ENCODE data around the gene LCE3D. TPM values are rescaled to one million over a fixed set of nuclear protein-coding genes. Genes with fewer than 3 reads are reported as not detected.
"Not testable (repeated sequence)": the region's sequence is repeated elsewhere in the genome, so short reads cannot be mapped to it uniquely, and the experiment has no call there.

The LCE3D gene
- total and polyA plus RNA-seq, 3 donors from 2014 or later = not detected

DNA sequence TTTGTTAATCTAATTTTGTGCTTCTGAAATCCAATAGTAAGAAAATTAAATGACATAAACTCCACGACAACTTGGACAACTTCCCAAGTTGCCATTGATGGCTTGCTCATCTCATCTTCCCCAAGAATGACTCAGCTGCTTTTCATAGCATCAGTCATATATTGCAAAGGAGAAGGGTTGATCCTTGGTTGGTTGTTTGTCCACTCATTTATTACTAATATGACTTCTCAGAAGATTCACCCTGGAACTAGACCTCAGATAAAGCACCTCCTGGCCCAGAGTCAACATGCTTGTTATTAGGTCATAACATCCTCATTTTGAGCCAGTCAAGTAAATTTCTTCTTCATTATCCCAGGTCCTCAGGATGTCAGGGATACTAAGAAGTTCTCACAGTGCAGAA is 2.3 kb upstream of the LCE3D start:
- no peak for TF ChIP-seq POLR2A (IDR thresholded peaks at IDR 0.05)
- TF ChIP-seq, protein P1, sequence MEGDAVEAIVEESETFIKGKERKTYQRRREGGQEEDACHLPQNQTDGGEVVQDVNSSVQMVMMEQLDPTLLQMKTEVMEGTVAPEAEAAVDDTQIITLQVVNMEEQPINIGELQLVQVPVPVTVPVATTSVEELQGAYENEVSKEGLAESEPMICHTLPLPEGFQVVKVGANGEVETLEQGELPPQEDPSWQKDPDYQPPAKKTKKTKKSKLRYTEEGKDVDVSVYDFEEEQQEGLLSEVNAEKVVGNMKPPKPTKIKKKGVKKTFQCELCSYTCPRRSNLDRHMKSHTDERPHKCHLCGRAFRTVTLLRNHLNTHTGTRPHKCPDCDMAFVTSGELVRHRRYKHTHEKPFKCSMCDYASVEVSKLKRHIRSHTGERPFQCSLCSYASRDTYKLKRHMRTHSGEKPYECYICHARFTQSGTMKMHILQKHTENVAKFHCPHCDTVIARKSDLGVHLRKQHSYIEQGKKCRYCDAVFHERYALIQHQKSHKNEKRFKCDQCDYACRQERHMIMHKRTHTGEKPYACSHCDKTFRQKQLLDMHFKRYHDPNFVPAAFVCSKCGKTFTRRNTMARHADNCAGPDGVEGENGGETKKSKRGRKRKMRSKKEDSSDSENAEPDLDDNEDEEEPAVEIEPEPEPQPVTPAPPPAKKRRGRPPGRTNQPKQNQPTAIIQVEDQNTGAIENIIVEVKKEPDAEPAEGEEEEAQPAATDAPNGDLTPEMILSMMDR (IDR thresholded peaks at IDR 0.05) = no peak
- H3K4me1 ChIP-seq = no peaks in the 10 kb centered on the region
- intact Hi-C loops (cut with DNase I; ENCODE audit: low total_unique reads) = no loop called here
- H3K27me3 ChIP-seq = no peaks in the 10 kb centered on the region
- 82 to 85% methylated on average over 1 of the region's 1 CpG for WGBS, 2 donors
- no peak for DNase-seq
- H3K9me3 ChIP-seq = no peaks in the 10 kb centered on the region
- no peaks in the 10 kb centered on the region for H3K36me3 ChIP-seq (ENCODE audit: low read depth, missing control alignments)
- H3K4me3 ChIP-seq = no peak overlapping the region
- H3K27ac ChIP-seq = no peak overlapping the region

DNA sequence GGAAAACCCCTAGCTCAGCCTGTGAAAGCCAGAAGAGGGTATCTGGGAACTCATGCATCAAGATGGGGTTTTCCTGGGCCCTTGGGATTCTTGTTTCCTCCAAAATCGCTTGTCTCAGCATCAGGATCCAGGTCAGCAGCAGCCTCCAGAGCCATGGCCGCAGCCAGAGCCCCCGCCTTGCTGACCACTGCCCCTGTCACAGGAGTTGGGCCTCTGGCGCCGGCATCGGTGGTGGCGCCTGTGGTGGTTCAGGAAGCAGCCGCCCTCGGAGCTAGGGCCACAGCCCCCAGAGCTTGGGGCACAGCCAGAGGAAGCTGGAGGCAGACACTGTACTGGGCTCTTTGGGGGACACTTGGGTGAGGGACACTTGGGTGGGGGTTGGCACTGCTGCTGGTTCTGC is 790 bp downstream of the LCE3D start:
- H3K36me3 ChIP-seq (ENCODE audit: low read depth, missing control alignments); H3K4me3 ChIP-seq; H3K27ac ChIP-seq; H3K4me1 ChIP-seq; H3K9me3 ChIP-seq; intact Hi-C loops (cut with DNase I; ENCODE audit: low total_unique reads); DNase-seq; H3K27me3 ChIP-seq: not testable (repeated sequence)
- 76 to 88% methylated on average over 3 to 9 of the region's 9 CpGs for WGBS, 2 donors

DNA sequence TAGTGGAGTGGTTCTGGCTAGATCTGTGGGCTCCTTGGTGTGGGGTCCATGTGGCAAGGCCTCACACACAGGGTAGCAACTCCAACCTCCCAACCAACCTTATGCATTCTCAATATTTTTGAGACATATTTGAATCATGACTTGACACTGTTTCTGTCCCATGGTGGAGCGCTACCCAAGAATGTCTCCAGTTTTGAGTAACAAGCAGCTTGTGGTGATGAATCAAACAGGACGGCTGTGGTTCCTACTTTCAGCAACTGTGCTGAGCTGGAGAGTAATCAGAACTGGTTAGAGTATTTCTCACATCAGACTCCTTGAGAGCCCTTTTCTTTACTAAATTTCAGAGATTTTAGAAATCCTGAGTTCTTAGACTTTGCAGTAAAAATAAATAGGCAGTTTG is 3.1 kb downstream of the LCE3D start:
- H3K4me3 ChIP-seq = no peak overlapping the region
- H3K4me1 ChIP-seq = no peaks in the 10 kb centered on the region
- H3K9me3 ChIP-seq = no peaks in the 10 kb centered on the region
- H3K36me3 ChIP-seq (ENCODE audit: low read depth, missing control alignments) = no peaks in the 10 kb centered on the region
- DNase-seq = no peak
- intact Hi-C loops (cut with DNase I; ENCODE audit: low total_unique reads) = no loop called here
- no peak for TF ChIP-seq POLR2A (IDR thresholded peaks at IDR 0.05)
- TF ChIP-seq, protein P1 (IDR thresholded peaks at IDR 0.05) = no peak
- WGBS, 2 donors = 89 to 95% methylated on average over 2 of the region's 2 CpGs
- H3K27ac ChIP-seq = no peak overlapping the region
- no peaks in the 10 kb centered on the region for H3K27me3 ChIP-seq

DNA sequence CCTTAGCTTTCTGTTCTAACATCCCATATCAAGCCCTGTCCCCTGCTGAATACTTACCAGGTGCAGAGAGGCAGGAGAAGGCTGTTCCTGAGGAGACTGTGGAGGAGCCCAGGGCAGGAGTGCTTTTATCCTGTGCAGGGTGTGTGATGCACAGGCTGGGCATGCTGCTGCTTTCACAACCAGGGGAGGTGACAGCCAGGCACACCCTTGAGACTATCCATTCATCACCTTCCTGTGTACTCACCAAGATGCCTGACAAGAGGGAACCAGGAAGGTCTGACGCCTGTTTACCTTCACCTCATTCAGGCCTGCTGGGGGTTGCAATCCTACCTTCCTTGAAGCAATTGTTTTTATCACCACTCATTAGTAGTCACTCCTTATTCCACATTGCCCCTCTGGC is 13.6 kb downstream of the LCE3D start, which contains the start of gene LCE3E:
LCE3E (minus strand) TSS at position 100 of the 400 bp plus-strand sequence. CDS start 572 bp downstream, outside the sequence.
- Histone ChIP-seq H3K4me1 (no peaks in the 10 kb centered on the region), H3K36me3 (ENCODE audit: low read depth, missing control alignments) (no peaks in the 10 kb centered on the region), H3K9me3 (no peaks in the 10 kb centered on the region), H3K4me3 (no peak within 1 kb of the TSS), H3K27me3 (no peaks in the 10 kb centered on the region), H3K27ac (no peak within 1 kb of the TSS)
- DNase-seq = no peak
- TF ChIP-seq, protein P1 (IDR thresholded peaks at IDR 0.05) = no peak
- no peak for TF ChIP-seq POLR2A (IDR thresholded peaks at IDR 0.05)
- intact Hi-C loops (cut with DNase I; ENCODE audit: low total_unique reads) = no loop called here
- 73 to 82% methylated on average over 1 of the region's 1 CpG for WGBS, 2 donors

DNA sequence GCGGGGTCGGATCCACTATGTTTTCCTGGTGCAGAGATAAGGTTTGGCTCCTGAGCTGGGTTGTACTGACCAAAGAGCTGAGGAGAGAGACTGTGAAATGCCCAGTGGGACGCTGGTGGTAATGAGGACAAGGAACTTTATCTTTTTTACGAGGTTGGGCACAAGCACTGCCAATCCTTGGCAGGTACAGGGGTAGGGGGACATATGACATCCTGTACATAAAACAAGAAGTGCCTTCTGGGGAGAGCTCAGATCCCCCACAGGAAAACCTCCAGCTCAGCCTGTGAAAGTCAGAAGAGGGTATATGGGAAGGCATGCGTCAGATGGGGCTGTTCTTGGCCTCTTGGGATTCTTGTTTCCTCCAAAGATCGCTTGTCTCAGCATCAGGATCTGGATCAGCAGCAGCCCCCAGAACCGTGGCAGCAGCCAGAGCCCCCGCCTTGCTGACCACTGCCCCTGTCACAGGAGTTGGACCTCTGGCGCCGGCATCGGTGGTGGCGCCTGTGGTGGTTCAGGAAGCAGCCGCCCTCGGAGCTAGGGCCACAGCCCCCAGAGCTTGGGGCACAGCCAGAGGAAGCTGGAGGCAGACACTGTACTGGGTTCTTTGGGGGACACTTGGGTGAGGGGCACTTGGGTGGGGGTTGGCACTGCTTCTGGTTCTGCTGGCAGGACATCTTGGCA is 14.6 kb downstream of the LCE3D start:
- Histone ChIP-seq H3K4me3 (no peak overlapping the region), H3K4me1 (no peaks in the 10 kb centered on the region), H3K27ac (no peak overlapping the region), H3K9me3 (no peaks in the 10 kb centered on the region), H3K36me3 (ENCODE audit: low read depth, missing control alignments) (no peaks in the 10 kb centered on the region), H3K27me3 (no peaks in the 10 kb centered on the region)
- WGBS, 2 donors = 66 to 84% methylated on average over 4 to 14 of the region's 14 CpGs
- no peak for TF ChIP-seq POLR2A (IDR thresholded peaks at IDR 0.05)
- TF ChIP-seq, protein P1 (IDR thresholded peaks at IDR 0.05) = no peak
- intact Hi-C loops (cut with DNase I; ENCODE audit: low total_unique reads) = no loop called here
- DNase-seq = no peak
